GM11168 (cell line): ENCODE data around the gene RALGAPB.
"Not testable (repeated sequence)": the region's sequence is repeated elsewhere in the genome, so short reads cannot be mapped to it uniquely, and the experiment has no call there.

Experiments
- in situ Hi-C: fragments of 300-500 bp; cut with MboI; formaldehyde crosslinking; loops from one replicate; pipeline ENCODE4 v1.12.0; 2022; ENCODE audit warnings: low sequenced_read_pairs; ENCODE audit not compliant: unreplicated experiment

RALGAPB gene

DNA sequence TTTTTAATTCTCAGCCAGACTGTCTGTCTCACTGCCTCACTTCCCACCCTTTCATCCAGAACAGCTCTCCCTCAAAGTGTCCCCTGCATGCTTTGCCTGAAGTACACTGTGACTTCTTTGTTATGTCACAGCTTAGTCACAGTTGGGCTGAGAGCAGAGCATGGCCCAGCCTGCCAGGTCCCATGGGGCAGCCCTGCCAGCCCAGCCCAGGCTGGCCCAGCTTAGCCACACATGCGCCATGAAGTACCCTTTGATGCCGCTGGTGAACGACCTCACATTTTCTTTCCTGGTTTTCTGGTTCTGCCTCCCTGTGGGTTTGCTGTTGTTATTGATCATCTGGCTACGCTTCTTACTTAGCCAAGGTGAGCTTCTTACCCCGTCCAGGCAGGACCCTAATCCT, 108.4 kb downstream of the RALGAPB start, which contains the start of gene ADIG:
ADIG (plus strand) TSS at position 185 of the 400 bp plus-strand sequence; CDS start at position 239, 54 bp downstream.
- in situ Hi-C loops, result no loop called here

DNA sequence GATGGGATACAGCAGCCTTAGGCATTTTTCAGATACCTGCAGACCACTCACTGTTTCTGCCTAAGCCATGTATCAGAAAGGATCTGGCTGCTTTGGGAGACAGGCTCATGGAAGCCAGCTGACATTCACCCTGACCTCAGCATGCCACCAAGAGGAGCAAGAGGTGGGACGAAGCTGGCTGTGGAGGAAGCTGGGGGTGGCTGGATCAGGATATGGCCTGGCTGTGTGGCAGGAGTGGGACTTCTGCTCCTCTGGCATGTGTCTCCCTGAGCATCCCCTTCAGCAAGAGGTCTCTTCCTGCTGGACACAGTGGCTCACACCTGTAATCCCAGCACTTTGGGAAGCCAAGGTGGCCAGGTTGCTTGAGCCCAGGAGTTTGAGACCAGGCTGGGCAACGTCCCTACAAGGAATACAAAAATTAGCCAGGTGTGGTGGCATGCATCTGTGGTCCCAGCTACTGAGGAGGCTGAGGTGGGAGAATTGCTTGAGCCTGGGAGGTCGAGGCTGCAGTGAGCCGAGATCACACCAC, 109.3 kb downstream of the RALGAPB start:
- in situ Hi-C loops, result no loop called here

DNA sequence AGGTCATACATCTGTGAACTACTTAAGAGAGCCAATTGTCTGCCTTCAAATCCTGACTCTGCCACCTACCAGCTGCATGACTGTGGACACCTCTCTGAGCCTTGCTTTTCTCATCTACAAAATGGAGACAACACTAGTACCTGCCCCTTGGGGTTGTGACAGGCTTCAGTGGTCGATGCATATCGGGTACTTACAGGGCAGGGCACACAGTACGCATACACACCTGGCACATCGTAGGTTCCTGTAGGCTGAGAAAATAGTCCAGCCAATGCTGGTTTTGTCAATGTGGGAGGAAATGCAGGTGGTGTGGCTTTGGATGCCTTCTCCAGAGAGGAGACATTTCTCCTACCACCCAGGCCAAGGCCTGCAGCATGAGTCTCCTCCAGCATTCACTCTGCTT, 110.7 kb downstream of the RALGAPB start:
- in situ Hi-C loops, result no loop called here

DNA sequence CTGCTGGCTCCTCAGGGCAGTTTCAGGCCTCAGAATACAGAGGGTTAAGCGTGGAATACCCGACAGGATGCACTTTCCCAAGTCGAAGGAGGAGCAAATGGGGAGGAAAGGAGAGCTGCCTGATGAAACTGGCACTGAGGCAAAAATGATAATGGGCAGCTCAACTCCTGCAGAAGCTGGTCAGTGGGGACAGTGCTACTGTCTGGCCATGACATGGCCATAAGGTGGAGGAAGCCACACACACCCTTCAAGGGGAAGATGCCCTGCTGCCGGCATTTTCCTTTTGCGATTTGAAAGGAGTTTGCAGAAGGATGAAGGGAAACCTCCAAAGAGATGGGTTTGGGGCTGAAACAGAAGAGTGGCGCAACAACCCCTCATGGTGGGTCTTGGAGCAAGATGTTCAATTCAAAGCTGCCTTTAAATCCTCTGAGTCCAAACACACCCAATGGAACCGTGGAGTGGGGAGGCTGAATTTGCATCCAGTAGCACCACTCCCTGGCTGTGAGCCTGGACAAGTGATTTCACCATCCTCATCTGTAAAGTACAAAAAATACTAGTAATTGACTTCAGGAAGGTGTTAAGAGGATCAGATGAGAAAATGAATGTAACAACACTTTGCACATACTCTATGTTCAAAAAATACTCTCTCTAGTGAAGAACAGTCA, 111.6 kb downstream of the RALGAPB start:
- in situ Hi-C loops, result no loop called here

DNA sequence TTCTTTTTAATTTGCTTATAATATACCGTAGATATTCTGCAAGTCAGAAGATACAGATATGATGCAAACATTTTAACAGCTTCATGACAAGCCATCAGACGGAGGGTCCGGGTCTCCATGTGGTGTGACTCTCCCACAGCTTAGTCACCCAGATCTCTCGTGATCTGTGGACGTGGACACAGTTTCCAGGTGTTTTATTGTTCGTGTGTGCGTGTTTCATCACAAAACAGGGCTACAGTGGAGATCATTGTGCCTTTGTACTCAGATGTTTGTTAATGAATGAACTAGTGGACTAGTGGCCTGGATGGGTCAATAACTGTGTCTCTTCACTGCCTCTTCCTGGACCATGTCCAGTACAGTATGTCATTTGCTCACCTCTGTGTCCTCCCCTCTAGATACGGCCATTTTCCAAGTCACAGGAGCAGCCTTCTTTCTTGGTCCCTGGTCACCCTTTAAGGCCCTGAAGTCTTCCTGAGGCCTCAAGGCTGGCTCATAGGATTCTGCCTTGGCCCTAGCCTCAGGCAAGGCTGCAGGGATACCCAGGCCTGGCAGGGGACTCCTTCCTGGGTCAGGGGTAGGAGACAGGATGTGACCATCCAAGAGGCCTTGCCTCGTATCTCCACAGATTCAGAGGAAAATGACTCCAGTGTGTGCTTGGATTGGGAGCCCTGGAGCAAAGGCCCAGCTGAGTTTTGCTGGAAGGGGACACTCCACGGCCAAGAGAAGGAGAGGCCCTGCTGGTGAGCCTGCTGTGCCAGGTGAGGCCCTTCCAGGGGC, 112.9 kb downstream of the RALGAPB start:
- in situ Hi-C loops, result no loop called here

DNA sequence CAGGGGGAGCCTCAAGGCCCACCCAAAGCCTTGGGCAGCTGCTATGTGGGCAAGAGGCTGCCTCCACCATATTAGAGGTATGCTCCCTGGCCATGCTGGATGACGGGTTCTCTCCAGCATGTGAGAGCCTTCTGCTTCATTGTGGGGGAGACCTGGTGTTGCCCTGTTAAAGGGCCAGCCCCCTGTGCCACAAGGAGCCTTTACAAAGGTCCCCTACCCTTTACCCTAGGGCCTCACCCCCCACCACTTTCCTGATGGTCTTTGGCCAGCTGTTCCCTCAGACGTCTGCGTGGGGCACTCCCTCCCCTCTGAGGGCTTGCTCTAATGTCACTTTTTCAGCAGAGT, 113.5 kb downstream of the RALGAPB start:
- in situ Hi-C loops, result no loop called here

DNA sequence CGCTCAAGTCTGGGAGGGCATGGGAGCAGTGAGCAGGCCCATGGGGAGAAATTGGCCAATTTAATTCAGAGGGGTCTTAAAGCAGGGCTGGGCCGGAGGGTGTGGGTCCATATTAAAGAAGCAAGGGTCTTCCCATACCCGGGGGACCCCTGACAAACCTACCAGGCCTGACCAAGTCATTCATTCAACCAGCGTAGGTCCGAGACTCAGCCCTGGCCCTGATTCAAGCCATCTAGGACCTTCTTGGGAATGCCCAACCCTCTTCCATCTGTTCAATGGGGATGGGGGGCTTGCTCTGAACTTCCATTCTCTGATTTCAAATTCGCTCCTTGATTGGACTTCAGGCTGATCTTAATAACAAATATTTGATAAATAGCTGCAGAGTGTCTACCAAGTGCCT, 115.7 kb downstream of the RALGAPB start:
- in situ Hi-C loops, result no loop called here

DNA sequence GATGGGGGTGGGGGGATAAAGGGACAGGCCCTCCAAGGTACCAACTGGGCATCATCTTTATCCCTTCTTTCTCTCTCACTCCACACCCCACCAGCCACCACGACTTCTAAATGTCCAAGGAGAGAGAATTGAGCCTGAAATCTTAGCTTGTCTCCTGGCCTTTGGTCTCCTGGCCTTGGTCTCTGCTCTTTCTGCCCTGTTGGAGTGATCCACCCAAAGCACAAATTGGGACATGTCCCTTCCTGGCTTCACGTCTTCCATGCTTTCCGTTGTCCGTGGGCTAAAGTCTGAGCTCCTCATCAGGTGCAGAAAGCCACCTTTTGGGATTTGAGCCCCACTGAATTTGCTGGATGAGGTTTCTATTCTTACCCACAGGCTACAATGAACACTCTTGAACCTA, 116.7 kb downstream of the RALGAPB start:
- in situ Hi-C loops, result no loop called here

DNA sequence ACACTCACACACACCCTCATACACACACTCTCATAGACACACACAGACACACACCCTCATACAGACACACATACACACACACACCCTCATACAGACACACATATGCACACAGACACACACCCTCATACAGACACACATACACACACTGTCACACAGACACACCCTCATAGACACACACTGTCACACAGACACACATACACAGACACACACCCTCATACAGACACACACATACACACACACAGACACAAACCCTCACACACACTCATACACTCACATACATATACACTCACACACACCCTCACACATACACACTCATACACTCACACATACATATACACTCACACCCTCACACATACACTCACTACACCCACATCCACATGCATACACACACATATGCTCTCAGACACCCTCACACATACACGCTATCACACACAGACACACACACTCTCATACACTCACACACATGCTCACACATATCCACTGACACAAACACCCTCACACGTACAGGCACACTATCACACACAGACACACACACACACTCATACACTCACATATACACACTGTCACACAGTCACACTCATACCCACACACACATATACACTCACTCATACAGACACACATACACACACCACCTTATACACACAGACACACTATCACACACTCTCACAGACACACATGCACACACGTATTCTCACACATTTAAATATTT, 117.5 kb downstream of the RALGAPB start:
- in situ Hi-C loops, result no loop called here

DNA sequence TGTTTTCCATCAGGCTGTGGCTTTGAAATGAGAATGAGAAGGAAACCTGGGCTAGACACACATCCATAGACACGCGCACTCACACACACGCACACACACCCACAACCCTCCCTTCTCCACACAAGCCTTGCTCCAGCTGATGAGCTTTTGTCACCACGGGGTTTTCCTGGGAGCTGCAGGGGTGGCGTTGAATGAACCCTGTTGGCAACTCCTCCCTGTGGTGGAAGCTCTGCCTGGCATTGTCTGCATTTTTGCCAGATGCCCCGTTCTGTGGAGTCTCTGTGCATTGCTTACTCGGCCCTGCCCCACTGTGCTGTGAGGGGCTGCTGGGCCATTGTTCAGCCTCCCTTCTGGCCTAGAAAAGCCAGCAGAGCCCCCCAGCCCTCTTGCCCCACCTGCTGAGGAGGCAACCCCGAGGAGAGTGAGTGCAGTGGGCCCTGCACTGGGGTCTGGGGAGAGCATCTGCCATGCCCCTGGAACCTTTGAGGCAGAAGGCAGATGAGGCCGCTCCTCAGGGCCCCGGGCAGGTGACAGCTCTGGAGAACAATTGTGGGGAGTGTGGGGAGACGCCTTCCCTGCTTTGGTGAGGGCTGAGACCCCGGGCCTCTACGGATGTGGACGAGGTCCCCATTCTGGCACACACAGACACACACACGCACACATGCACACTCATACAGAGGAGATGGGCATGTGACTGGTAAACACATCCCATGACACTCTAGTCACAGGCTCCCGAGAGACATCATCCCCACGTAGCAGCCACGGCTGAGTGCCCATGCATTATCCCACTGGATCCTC, 118.2 kb downstream of the RALGAPB start:
- in situ Hi-C loops, result no loop called here

DNA sequence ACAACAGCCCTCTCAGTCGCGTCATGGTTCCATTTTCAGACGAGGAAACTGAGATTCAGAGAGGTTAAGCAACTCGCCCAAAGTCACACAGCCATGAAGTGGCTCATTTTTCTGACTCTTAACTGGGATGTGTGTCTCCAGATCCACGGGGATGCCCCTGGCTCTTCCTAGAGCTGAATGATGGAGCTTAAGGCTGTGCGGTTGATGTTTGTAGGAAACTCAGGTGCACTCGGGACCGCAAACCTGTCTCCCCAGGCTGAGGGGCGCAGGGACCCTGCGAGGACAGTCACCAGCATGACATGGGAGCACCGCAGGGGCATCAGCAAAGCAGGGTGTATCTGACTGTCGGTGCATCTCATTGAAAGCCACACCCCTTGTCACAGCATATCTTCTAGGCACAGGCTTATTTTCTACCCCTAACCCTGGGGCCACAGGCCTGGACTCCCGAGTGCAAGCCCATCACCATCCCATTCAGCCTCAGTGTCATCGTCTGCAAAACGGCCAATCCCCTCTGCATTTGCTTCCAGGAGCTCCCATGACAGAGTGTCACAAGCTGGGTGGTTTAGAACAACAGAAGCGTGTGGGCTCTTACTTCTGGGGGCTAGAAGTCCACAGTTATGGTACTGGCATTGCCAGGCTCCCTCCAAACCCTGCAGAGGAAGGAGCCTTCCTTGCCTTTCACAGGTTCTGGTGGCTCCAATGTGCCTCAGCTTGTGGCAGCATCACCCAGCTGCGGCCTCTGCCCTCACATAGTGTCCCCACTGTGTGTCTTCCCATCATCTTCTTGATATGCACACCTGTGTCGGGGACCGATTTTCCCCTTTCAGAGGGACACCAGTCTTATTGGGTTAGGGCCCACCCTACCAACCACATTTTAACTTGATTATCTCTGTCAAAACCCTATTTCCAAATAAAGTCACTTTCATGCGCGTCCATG, 119.1 kb downstream of the RALGAPB start:
- in situ Hi-C loops, result no loop called here

DNA sequence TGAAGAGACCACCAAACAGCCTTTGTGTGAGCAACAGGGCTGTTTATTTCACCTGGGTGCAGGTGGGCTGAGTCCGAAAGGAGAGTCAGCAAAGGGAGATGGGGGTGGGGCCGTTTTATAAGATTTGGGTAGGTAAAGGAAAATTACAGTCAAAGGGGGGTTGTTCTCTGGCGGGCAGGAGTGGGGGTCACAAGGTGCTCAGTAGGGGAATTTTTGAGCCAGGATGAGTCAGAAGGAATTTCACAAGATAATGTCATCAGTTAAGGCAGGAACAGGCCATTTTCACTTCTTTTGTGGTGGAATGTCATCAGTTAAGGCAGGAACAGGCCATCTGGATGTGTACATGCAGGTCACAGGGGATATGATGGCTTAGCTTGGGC, 119.8 kb downstream of the RALGAPB start:
- in situ Hi-C loops, result not testable (repeated sequence)

DNA sequence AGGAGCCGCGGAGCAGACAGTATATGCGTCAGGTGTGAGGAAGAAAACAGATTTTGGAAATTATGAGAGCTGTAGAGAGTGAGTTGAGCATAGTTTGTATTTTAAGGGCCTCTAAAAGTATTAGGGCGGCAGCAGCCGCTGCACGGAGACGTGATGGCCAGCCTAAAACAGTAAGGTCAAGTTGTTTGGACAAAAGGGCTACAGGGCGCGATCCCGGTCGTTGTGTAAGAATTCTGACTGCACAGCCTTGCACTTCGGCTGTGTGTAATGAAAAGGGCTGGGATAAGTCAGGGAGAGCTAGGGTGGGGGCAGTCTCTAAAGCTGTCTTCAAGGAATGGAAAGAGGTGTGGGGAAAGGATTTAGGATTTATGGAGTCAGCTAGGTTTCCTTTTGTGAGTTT, 121.6 kb downstream of the RALGAPB start:
- in situ Hi-C loops, result not testable (repeated sequence)

DNA sequence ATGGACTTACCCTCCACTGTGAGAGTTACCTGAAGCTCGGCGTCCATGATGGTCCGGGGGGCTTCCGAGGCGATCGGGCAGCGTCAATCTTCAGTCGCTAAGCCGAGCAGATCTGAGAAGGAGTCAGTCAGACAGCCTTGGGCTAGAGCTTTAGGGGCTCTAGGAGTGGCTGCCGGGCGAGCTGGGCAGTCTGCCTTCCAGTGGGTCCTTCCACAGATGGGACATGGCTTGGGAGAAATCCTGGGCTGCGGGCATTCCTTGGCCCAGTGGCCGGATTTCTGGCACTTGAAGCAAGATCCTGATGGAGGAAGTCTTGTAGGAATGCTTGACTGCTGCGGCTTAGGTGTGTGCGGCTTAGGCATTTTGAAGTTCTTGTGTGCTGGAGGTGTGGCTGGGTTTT, 123.2 kb downstream of the RALGAPB start:
- in situ Hi-C loops, result not testable (repeated sequence)

DNA sequence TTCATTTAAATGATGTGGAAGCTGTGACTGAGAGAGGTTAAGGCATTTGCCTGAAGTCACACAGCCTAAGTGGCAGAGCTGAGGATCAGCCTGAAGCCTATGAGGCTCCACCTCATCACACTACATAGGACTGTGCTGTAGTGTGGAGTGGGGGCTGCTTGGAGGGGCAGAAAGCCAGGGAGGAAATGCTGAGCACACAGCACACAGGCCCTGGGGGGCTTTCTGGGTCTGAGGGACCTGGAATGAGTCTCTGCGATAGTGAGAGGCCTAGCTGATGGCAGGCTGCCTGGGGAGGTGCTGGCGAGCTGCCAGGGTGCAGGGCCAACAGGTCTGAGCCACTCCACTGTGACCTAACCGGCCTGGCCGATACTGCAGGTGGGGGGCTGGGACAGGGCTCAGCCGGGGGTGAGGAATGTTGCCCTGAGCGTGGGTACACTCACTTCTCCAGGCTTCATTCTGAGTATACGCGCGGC, 126.8 kb downstream of the RALGAPB start:
- in situ Hi-C loops, result no loop called here

DNA sequence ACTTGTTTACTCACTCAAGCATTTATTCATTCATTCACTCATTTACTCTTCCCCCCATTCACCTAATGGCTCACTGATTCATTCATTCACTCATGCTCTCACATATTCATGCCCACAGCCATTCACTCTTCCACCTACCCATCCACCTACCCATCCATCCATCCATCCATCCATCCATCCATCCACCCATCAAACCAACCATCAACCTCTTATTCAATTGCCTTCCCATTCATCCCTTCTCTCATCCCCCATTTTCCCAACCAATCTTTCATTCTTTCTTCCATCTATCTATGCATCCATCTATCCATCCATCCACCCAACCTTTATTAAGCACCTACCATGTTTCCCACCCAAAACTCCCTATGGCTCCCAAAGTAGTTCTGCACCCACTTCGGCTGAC, 127.4 kb downstream of the RALGAPB start:
- in situ Hi-C loops, result no loop called here

DNA sequence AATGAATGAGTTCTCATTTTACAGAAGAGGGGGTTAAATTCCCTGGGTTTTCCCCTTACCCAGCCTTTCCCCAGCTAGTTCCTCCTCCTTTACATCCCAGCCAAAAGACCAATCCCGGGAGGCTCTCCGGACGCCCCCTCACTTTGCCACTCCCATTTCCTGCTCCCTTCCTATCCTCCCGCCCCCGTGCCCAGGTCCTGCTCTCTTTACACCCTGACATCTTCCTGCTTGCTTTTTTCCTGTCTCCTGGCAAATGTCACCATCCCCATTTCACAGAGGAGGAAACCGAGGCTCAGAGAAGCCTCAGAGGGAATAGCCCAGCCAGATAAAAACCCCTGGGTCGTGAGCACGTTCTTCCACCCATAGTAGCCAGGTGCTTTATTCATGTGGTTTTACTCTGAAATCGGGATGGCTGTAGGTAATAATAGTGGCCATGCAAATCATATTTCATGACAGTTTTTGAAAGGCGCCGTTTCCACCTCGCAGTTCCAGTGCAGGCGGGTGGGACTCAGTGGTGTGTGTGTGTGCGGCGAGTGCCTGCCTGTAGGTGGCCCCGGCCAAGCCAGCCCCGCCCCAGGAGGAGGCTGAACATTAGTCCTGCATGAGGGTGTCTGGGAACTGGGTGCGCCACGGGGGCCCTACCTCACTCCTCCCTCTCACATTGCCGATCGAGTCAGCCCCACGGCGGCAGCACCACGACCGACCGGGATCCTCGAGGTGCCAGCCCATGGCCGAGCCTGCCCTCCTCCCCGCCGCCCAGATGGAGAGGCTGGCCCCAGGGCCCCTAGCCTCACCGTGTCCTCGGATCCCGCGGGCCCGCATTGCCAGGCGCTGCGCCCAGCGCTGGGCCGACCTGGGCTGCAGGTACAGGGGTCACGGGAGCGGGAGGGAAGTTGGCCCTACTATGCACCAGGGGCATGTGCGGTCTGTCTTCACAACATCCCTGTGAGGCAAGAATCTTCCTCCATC, 128.9 kb downstream of the RALGAPB start, which contains the start of gene ARHGAP40:
ARHGAP40 (plus strand) TSS at position 594 of the 969 bp plus-strand sequence.
- in situ Hi-C loops, result no loop called here

DNA sequence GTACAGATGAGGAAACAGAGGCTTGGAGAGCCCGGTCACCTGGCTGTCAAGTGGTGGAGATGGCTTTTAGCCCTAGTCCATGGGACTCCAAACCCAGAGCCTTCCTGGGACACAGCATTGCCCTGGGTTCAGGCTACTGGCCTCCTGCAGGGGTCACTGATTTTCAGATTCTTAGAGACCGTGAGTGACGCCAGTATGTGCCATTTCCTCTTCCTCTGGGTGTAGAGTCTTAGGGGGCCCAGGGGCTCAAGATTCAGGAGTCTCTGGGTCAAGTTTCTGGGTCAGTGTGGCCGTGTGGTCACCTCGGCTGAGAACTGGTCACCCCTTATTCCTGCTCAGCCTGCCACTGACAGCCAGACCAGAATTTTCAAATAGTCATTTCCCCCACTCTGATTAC, 129.5 kb downstream of the RALGAPB start:
- in situ Hi-C loops, result no loop called here
